ENCODE measurements around the gene LDHAL6A. TPM values are rescaled to one million over a fixed set of nuclear protein-coding genes. Genes with fewer than 3 reads are reported as not detected.

Gene LDHAL6A
- total and polyA plus RNA-seq, 2 of the 13 experiments (the other 11 are each of a cell fraction or from before 2014, with no cell fraction given) = not detected

DNA sequence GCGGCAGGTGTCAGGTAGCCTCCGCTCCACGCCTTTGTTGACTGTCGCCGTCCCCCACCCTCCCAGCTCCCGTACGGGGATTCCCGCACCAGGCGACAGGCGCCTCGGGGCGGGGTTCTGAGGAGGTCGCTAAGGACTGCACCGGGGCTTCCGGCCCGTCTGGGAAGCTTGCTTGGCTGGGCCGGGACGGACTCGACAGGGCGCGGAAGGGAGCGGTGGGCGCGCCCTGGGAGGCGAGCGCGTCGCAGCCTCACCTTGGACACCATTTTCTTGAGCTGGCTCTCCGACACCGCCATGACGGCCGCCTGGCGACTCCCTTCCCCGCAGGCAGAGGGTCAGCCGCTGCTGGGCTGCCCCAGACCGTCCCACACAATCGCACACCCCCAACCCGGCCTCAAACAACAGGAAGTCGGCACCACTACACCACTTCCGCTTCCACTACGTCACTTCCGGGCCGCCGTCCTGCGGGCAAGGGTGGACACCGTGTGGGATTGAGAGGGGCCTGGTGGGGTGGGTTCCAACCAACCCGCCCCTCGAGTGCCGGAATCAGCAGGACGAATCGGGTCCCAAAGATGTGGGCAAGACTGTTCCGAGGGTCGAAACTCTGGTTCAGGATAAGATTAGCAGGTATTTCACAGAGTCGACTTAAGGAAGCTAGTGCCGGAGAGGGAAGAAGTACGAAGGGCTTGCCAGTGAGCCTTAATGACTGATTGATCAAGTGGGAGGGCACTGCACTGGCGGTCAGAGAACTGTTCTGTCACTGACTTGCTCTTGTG, 71.1 kb downstream of the LDHAL6A start, which contains the start of gene TSG101 (continued):
- peak; percentile 72 for TF ChIP-seq XRCC5 (optimal IDR thresholded peaks at IDR 0.05; ENCODE audit: low read length)
- TF ChIP-seq, protein P1, sequence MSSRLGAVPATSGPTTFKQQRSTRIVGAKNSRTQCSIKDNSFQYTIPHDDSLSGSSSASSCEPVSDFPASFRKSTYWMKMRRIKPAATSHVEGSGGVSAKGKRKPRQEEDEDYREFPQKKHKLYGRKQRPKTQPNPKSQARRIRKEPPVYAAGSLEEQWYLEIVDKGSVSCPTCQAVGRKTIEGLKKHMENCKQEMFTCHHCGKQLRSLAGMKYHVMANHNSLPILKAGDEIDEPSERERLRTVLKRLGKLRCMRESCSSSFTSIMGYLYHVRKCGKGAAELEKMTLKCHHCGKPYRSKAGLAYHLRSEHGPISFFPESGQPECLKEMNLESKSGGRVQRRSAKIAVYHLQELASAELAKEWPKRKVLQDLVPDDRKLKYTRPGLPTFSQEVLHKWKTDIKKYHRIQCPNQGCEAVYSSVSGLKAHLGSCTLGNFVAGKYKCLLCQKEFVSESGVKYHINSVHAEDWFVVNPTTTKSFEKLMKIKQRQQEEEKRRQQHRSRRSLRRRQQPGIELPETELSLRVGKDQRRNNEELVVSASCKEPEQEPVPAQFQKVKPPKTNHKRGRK (CRISPR knock-in tag; IDR thresholded peaks at IDR 0.05) = peak; percentile 65; the same call in 1 of the 2 replicates
- TF ChIP-seq SP5 (CRISPR knock-in tag; IDR thresholded peaks at IDR 0.05; ENCODE audit: borderline replicate concordance, low read depth) = peak; percentile 51; the same call in 1 of the 2 replicates
- TF ChIP-seq MIXL1 (CRISPR knock-in tag; IDR thresholded peaks at IDR 0.05) = no peak
- TF ChIP-seq, protein P2, sequence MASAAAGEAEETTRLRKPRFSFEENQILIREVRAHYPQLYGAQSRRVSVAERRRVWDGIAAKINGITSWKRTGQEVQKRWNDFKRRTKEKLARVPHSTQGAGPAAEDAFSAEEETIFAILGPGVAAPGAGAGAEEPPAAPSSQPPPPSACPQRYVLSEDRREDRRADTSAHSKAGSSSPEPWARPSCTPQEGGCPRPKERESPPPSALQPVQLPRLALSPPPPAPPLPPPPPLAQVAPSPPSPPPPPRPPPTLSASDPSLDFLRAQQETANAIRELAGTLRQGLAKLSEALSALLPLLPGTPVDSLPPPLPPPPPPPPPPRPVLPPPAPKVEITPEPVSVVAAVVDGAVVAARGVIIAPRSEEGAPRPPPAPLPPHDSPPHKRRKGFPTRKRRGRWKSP (CRISPR knock-in tag; IDR thresholded peaks at IDR 0.05) = peak; percentile 63; the same call in 1 of the 2 replicates
- TF ChIP-seq, protein P3, sequence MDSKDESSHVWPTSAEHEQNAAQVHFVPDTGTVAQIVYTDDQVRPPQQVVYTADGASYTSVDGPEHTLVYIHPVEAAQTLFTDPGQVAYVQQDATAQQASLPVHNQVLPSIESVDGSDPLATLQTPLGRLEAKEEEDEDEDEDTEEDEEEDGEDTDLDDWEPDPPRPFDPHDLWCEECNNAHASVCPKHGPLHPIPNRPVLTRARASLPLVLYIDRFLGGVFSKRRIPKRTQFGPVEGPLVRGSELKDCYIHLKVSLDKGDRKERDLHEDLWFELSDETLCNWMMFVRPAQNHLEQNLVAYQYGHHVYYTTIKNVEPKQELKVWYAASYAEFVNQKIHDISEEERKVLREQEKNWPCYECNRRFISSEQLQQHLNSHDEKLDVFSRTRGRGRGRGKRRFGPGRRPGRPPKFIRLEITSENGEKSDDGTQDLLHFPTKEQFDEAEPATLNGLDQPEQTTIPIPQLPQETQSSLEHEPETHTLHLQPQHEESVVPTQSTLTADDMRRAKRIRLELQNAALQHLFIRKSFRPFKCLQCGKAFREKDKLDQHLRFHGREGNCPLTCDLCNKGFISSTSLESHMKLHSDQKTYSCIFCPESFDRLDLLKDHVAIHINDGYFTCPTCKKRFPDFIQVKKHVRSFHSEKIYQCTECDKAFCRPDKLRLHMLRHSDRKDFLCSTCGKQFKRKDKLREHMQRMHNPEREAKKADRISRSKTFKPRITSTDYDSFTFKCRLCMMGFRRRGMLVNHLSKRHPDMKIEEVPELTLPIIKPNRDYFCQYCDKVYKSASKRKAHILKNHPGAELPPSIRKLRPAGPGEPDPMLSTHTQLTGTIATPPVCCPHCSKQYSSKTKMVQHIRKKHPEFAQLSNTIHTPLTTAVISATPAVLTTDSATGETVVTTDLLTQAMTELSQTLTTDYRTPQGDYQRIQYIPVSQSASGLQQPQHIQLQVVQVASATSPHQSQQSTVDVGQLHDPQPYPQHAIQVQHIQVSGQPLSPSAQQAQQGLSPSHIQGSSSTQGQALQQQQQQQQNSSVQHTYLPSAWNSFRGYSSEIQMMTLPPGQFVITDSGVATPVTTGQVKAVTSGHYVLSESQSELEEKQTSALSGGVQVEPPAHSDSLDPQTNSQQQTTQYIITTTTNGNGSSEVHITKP (CRISPR knock-in tag; IDR thresholded peaks at IDR 0.05; ENCODE audit: low read depth) = peak; percentile 81
- TF ChIP-seq, protein P4, sequence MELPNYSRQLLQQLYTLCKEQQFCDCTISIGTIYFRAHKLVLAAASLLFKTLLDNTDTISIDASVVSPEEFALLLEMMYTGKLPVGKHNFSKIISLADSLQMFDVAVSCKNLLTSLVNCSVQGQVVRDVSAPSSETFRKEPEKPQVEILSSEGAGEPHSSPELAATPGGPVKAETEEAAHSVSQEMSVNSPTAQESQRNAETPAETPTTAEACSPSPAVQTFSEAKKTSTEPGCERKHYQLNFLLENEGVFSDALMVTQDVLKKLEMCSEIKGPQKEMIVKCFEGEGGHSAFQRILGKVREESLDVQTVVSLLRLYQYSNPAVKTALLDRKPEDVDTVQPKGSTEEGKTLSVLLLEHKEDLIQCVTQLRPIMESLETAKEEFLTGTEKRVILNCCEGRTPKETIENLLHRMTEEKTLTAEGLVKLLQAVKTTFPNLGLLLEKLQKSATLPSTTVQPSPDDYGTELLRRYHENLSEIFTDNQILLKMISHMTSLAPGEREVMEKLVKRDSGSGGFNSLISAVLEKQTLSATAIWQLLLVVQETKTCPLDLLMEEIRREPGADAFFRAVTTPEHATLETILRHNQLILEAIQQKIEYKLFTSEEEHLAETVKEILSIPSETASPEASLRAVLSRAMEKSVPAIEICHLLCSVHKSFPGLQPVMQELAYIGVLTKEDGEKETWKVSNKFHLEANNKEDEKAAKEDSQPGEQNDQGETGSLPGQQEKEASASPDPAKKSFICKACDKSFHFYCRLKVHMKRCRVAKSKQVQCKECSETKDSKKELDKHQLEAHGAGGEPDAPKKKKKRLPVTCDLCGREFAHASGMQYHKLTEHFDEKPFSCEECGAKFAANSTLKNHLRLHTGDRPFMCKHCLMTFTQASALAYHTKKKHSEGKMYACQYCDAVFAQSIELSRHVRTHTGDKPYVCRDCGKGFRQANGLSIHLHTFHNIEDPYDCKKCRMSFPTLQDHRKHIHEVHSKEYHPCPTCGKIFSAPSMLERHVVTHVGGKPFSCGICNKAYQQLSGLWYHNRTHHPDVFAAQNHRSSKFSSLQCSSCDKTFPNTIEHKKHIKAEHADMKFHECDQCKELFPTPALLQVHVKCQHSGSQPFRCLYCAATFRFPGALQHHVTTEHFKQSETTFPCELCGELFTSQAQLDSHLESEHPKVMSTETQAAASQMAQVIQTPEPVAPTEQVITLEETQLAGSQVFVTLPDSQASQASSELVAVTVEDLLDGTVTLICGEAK (IDR thresholded peaks at IDR 0.05) = peak; percentile 94
- TF ChIP-seq, protein P4 (CRISPR knock-in tag; IDR thresholded peaks at IDR 0.05) = peak; percentile 63; the same call in 1 of the 2 replicates
- TF ChIP-seq ISX (CRISPR knock-in tag; conservative IDR thresholded peaks at IDR 0.05) = no peak
- TF ChIP-seq, protein P5, sequence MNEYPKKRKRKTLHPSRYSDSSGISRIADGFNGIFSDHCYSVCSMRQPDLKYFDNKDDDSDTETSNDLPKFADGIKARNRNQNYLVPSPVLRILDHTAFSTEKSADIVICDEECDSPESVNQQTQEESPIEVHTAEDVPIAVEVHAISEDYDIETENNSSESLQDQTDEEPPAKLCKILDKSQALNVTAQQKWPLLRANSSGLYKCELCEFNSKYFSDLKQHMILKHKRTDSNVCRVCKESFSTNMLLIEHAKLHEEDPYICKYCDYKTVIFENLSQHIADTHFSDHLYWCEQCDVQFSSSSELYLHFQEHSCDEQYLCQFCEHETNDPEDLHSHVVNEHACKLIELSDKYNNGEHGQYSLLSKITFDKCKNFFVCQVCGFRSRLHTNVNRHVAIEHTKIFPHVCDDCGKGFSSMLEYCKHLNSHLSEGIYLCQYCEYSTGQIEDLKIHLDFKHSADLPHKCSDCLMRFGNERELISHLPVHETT (CRISPR knock-in tag; conservative IDR thresholded peaks at IDR 0.05) = peak; percentile 80; the same call in 1 of the 2 replicates
- TF ChIP-seq NFYB (CRISPR knock-in tag; IDR thresholded peaks at IDR 0.05) = no peak

Data from HepG2 (cell line).